NCI-H345 treated with DMSO at 0.1 percent for 48 hours (cell line): Measurements from ENCODE around the gene S100P.
"Not testable (repeated sequence)": the region's sequence is repeated elsewhere in the genome, so short reads cannot be mapped to it uniquely, and the experiment has no call there.

Source experiments
- DNase-seq: peaks from one replicate; lab custom pipeline; 2025; ENCODE audit not compliant: unreplicated experiment; lab: John Stamatoyannopoulos, UW

S100P gene

DNA sequence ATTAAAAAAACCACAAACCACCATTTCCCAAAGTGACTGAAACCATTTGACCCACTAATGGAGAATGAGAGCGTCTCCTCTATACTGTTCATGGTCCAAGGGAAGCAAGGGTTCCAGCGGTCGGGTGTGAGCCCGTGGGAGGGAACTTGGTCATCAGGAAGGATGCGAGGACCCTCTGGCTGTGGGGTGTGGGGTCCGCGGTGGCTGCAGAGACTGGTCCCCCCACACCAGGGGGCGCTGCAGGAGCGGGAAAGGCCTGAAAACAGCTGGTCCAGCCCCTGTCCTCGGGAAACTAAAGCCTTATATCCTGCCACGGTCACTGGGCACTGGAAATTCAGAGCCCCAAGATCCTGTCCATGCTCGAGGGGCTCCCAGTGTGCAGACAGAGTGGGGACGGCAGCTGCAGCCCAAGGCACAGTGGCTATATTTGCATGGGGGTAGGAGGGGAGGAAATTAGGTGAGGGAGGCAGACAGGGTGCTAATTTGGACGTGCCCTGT lies 26.6 kb downstream of the S100P start:
- DNase-seq, result peak; percentile 37

DNA sequence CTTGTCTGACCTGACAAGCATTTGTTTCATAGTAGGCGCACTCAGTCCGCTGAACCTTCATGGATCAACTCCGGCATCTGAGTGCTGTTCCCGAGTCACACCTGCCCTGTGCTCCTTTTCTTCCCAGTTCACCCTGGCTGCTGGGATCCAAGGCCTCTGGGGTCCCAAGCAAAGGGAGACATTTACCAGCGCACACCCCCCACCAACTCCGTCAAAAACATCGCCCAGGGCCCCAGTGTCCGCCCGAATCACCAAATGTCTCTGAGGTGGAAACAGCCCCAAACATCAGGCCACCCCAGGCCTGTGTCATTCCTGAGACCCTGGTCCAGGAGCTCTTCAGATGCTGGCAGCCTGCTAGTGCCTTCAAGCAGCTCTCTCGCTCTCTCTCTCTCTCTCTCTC lies 27.4 kb downstream of the S100P start:
- DNase-seq, result no peak

DNA sequence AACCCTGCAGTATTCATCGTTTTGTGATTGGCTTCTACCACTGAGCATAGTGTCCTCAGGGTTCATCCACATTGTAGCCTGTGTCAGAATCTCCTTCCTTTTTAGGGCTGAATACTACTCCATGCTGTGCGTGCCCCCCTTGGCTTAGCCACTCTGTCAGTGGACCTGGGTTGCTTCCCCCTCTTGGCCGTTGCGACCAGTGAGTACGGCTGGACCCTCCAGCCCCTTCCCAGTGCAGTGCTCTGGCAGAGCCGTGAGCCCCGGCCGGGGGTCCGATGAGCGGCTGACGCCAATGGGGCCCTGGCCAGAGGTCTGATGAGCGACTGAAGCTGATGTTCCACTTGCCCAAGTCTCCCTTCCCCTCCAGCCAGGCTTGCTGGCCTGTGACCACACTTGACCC lies 29.2 kb downstream of the S100P start:
- DNase-seq, result no peak

DNA sequence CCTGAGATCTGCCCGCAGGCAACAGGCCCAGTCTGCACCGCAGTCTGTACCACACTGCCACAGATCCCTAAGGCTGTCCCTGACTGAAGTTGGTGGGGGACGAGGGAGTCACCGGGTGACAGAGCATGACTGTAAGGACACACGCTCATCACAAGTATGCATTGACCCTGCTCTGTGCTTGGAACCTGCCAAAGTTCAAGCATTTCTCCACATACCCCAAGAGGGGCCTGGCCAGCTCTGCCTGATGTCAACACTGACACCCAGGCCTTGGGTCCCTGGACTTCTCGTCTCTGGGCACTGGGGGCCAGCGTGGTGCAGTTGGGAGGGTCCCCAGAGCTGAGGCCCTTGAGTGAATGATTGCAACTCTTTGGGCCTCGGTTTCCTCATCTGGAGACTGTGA lies 30.2 kb downstream of the S100P start:
- DNase-seq, result no peak

DNA sequence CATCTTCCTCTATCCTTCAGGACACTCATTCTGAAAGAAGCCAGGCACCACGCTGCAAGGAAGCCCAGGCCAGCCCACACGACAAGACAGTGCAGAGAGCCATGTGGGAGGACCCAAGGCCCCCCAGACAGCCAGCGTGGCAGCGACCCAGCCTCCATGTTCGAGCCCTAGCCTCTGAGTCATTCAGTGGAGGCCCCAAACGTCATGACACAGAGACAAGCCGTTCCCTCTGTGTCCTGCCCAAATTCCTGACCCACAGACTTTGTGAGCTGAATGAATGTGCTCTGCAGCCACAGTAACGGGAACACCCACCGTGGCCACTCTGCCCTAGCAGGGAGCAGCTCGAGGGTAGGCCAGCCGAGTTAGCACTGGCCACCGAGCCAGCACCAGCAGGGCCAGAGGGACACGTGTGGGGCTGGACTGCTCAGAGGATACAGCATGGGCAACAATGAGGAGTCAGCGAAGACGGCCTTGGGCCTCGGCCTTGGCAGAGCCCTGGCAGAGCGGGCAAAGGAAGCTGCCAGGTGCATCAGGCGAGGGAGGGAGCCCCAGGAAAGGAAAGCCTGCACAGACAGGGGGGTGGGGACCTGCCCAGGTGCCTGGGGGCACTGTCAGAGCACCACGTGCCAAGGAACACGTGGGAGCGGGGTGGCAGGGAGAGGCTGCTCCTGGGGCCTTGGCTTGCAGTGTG lies 30.9 kb downstream of the S100P start:
- no peak for DNase-seq

DNA sequence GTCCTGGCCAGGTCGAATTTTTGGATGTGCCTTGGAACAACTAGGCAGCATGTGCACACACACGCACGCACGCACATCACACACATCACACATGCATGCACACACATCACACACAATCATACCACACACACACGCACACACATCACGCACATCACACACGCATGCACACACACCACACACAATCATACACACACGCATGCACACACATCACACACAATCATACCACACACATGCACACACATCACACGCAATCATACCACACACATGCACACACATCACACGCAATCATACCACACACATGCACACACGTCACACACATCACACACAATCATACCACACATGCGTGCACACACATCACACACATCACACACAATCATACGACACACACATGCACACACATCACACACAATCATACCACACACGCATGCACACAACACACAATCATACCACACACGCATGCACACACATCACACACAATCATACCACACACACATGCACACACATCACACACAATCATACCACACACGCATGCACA lies 31.8 kb downstream of the S100P start:
- DNase-seq, result not testable (repeated sequence)

DNA sequence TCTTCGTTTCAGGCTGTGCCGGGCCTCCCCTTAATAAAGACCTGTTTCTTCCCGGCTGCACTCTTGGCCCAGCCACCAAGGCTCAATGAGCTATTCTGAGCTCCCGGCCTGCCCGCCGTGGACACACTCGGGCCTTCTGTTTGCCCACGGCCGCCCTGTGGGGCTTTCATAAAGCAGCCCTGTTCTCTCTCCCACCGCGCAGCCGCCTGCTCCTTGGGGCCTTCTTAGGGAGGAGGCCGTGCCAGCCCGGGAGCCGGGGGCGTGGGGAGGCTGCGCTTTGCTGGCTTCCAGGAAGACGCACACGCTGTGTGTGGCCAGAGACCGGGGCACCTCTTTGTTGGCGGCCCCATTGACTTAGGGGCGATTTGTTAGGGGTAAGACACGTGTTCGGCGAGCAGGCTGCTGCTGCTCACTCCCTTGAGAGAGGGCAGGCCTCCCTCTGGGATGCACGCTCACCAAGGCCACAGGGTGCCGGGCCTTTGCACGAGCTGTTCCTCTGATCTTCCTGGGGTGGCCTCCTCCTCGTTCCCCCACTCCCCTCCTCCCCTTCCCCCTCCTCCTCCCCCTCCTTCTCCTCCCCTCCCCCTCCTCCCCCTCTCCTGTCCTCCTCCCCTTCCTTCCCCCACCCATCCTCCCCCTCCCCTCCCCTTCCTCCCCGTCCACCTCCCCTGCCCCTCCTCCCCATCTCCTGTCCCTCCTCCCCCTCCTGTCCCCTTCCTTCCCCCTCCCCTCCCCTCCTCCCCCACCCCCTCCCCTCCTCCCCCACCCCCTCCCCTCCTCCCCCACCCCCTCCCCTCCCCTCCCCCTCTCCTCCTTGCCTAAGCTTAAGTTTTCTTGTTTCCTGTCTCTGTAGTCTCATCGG lies 33.6 kb downstream of the S100P start:
- DNase-seq, result no peak

DNA sequence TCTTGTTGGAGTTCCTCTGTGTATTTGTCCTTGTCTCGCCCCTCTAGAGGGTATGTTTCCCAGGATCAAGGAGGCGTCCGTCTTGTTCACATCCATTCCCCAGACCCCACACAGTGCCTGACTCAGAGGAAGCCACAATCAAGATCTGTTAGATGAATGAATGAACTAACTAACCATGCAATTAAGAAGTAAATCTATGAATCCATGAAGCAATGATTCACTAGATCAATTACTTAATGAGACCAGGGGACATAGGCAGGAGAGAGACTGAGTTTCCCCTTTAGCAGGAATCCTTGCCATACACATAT lies 34.2 kb downstream of the S100P start:
- DNase-seq, result no peak

DNA sequence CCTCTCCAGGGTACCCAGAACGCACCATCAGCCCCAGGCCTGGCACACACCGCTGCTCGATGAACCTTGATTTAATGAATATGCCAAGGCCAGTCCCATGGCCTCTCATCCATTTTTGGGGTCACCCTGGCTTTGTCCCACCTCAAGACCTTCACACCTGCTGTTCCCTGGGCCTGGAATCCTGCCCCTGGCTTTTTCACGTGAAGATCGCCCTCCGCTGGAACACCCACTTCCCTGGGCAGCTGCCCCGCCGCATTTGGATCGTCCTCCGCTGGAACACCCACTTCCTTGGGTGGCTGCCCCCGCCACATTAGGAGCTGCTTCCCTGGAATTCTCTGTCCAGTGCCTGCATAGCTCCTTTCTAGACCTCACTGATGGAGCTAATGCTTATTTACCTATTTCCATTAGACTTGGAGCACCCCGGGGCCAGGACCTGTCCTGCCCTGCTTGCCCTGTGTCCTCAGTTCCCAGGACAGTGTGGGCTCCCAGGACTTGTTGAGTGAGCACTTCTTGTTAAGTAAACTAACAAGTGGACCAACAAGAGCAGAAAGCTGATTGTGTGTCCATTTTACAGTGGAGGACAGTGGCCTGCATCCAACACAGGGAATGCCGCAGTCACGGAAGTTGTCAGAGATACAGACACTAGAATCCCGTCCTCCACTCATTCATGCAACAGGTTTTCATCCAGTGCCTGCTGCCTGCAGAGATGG lies 34.8 kb downstream of the S100P start:
- no peak for DNase-seq

DNA sequence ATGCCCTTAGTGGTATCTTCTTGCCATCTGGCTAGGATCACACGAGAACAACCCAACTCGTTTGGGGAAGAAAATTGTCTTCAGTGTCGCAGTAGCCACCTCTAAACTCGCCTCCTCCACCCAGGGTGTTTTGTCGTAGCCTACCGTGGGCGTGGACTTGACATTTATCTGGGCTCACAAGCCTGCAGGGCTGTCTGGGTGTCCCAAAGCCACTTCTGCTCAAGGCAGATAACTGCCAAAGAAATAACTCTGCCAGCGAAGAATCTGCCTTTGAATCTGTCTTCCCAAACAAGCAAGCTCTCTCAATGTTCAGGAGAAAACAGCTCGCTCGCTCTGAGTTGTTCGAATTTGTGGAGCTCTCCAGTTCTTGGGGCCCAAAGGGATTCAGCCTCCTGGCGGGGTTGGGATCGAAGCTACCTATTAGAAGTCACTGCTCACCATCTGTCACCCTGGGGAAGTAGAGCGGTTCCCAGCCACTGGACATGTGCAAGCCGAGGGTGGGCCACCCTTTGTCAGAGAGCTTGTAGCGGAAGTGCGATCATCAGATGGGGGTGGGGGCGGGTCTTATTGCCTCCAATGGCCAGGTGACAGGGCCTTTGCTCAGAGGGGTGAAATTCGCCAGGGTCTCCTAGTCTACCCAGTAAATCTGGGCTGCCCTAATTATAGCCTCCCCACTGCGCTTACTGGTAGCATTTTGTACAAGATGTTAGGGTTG lies 37.1 kb downstream of the S100P start:
- no peak for DNase-seq

DNA sequence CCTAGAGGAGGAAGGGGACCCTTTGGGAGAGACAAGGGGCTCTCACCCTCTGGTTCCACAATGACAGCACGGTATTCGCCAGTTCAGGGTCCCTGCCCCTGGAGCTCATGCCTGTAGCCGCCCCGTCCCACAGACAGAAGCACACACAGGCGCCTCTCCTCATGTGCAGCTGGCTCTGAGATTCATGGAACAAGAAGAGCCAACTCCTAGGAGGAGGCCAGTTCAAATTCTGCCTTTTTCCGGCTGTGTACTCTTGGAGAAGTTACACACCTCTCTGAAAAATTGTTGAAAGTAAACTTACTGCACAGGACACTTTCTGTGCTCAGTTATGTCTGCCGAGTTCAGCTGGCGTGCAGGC lies 37.6 kb downstream of the S100P start:
- no peak for DNase-seq

DNA sequence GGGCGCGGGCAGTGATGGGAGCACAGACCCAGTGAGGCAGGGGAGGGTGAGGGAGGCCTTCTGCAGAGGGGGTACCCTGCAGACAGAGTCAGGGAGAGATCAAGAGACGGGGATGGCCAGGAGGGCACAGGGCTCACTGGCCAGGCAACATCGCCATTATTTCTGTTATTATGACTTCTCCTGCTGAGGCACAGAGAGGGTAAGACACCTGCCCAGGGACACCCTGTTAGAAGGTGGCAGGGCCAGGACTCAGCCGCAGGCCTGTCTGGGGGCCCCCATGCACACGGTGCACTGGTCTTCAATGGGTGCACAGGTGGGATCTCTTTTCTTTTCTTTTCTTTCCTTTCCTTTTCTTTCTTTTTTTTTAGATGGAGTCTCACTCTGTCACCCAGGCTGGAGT lies 38.1 kb downstream of the S100P start:
- DNase-seq, result no peak

DNA sequence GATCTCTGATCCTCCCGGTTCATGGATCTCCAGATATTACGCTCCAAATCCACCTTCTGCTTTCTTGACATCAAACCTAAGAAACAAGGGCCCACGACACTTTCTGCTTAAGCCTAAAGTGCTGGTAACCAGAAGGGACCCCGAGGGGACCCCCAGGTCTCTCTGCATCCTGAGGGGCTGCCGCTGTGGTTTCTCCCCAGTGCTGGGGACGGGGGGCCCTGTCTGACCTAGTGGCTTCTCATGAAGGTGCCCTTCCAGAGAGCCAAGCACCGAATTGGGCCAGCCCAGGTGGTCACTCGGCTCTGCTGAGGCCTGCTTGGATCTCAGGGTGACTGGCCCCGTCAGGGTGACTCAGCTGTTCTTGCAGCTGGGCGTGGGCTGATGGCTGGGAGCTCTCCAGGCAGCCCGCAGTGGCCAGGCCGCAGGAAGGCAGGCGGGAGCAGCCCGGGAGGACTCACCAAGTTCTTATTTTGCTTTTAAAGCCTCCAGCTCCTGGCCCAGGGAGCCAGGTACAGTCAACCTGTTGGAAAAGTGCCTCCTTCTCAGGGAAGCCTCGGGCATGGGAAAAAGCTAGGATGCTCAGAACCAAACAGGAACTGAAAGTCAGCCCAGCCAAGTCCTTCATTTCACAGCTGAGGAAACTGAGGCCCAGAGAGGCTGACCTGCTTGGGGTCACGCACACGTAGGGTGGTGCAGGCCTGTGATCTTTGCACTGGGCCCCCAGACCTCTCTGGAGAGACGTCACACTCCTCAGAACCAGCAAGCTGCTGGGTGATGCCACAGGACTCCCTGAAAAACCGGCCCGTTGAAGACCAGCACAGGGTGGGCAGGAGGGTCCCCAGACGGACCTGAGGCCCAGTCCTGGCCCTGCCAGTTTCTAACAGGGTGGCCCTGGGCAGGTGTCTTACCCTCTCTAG lies 39.0 kb downstream of the S100P start:
- no peak for DNase-seq

DNA sequence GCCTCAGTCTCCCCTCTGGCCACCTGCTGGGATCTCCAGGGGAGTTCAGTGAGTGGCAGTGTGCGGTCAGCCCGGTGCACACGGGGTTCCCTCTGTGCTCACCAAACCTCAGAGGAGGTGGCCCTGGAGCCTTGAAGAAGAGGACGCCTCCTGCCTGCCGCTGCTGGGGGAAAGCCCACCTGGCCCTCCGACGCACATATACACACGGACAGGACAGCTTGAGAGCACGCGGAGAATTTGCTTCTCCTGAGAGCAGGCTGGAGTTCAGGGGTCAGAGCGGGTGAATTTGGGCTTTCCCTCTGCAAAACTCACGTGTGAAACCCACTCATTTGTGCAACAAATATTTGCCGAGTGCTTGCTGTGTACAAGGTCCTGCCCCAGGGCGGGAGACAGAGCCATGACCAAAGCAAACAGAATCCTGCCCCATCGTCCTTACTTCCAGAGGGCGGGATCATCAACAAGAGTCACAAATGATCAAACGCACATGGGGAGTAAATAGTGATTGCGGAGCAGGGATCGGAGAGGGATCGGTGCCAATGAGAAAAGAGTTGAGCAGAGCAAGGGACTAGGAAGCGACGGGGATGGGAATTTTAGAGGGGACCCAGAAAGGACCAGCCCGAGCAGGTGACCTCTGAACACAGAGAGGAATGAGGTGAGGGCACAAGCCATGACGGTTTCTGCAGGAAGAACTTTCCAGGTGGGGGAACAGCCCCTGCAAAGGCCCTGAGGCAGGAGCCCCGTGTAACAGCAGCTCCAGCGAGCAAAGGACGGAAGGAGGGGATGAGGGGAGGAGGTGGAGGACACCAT lies 39.9 kb downstream of the S100P start:
- DNase-seq, result no peak

DNA sequence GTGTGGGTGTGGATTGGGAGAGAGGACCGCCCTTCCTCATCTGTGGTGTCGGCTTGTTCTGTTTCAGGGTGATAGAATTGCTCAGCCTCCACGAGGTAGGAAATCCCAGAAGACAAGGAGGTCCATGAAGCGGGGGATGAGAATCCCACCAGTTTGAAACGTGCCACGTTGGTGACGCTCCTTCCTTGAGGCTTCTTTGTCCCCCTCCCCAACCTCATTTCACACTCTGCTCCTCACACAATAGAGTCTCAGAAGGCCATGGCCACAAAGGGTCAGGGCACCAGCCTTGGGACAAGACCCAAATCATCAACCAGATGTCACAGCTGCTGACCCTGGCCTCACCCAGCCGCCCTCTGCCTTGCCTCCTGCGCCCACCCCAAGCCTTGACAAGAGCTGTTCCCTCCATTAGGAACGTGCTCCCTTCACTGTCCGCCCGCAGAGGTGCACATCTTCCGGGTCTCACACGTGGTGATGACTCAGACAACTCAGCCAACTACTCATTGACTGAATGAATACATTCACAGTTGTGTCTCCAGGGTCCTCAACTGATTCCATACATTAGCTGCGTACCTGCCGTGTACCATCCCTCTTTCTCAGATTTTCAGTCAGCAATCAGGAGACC lies 40.6 kb downstream of the S100P start:
- DNase-seq, result no peak

DNA sequence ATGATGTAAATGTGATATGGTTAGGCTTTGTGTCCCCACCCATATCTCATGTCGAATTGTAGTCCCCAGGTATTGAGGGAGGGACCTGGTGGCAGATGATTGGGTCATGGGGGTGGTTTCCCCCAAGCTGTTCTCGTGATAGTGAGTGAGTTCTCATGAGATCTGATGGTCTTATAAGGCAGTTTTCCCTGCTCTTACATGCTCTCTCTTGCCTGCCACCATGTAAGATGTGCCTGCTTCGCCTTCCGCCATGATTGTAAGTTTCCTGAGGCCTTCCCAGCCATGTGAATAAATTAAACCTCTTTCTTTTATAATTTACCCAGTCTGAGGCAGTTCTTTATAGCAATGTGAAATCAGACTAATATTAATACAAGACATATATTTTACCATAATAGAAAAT lies 46.2 kb downstream of the S100P start:
- DNase-seq, result no peak

DNA sequence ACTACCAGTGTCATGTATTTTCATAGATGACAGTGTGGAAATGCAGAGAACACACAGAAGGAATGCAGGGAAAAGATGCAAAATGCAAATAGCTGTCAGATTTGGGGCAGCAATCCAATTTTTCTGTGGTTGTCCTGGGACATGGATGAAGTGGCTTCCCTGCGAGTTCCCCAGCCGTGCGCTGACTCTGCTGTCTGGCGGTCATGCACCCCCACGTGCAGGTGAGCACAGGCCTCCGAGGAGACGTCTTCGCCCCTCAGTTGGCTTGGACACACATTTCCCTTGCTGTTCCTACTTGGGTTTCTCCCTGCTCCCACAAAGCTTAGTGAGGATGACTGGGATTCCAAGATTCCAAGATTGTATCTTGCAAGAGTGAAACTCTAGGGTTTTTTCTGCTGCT lies 46.7 kb downstream of the S100P start:
- DNase-seq, result no peak

DNA sequence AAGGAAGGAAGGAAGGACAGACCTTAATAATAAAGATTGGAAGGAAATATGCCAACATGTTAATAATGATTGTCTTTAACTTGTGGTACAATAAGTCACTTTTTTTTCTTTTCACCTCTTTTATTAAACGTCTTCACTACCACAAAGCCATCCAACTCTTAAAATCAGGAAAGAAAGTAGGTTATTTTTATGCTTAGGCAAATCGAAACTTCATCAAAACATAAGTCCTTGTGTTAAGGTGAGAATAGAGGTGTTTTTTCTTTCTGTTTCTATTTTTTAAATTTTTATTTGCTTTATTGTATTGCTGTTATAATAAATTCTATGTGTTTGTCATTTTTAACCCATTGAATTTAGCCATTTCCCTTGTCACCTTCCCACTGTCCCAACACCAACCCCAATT lies 48.8 kb downstream of the S100P start:
- no peak for DNase-seq

DNA sequence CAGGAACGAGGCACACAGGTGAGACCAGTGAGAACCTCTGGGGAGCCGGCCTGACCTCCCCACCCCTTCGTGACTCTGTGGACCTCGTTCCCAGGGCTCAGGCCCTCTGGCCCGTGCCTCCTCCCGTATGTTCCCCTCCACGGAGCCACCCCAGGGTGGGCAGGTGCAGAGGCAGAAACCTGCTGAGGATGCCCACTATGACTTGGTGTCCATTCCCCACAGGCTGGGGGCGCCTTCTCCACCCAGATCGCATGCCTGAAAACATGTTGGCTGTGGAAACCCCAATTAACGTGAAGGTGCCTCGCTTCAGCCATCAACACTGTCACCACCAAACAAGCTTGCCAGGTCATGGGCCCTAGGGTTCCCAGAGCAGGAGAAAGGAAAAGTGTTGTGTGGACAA lies 49.3 kb downstream of the S100P start:
- no peak for DNase-seq
